GM12872 (cell line): ENCODE measurements around the gene SORBS2.

ENCODE experiments used
- CTCF ChIP-seq: IDR thresholded peaks from 3 replicates; pipeline ENCODE4 v1.5.1; 2011; ENCODE audit warnings: low read depth, mild to moderate bottlenecking, low read length, moderate library complexity; ENCODE audit not compliant: insufficient read depth

Gene SORBS2

GRCh38 chr4:185809121-185809520, 2.9 kb downstream of the SORBS2 start:
- no peak for TF ChIP-seq CTCF

- TF ChIP-seq CTCF = no peak
These were observed 6.0 kb downstream of the SORBS2 start for GRCh38 chr4:185805979-185806378.

GRCh38 chr4:185805262-185805802, 6.7 kb downstream of the SORBS2 start:
- TF ChIP-seq CTCF = no peak

GRCh38 chr4:185803022-185803421, 9.0 kb downstream of the SORBS2 start:
- no peak for TF ChIP-seq CTCF

- no peak for TF ChIP-seq CTCF
These were observed 10.5 kb downstream of the SORBS2 start for GRCh38 chr4:185801471-185801870.

GRCh38 chr4:185800266-185800945, 11.6 kb downstream of the SORBS2 start:
- no peak for TF ChIP-seq CTCF

- no peak for TF ChIP-seq CTCF
These were observed 12.6 kb downstream of the SORBS2 start for GRCh38 chr4:185799442-185799841.
